PFSK-1 (cell line): ENCODE measurements around the gene FPR2.

Experiments used
- POLR2AphosphoS5 ChIP-seq: IDR thresholded peaks from 2 replicates; pipeline ENCODE4 v1.6.1; 2012; ENCODE audit warnings: low read depth, mild to moderate bottlenecking, control low read depth, low read length, moderate library complexity
- TAF1 ChIP-seq: IDR thresholded peaks from 2 replicates; pipeline ENCODE4 v1.6.1; 2012; ENCODE audit warnings: low read length, control low read depth, borderline replicate concordance; ENCODE audit not compliant: insufficient read depth

- TF ChIP-seq POLR2AphosphoS5 (no peak), TAF1 (no peak)
Measured at GRCh38 chr19:51735759-51736449, 25.1 kb upstream of the FPR2 start.
